Loucy (cell line): ENCODE measurements around the gene FKBP14.

ENCODE experiments used
- EZH2phosphoT487 ChIP-seq: fragments of 200-600 bp; IDR thresholded peaks from 2 replicates; pipeline ENCODE4 v1.6.1; 2018; ENCODE audit warnings: antibody characterized with exemption, mild to moderate bottlenecking, moderate library complexity, borderline replicate concordance
- TF ChIP-seq, protein P1 (sequence below): fragments of 200-600 bp; sonication (generic); conservative IDR thresholded peaks from 2 replicates; pipeline ENCODE4 v1.5.1; 2014; ENCODE audit warnings: mild to moderate bottlenecking, antibody characterized with exemption, low read length

DNA sequence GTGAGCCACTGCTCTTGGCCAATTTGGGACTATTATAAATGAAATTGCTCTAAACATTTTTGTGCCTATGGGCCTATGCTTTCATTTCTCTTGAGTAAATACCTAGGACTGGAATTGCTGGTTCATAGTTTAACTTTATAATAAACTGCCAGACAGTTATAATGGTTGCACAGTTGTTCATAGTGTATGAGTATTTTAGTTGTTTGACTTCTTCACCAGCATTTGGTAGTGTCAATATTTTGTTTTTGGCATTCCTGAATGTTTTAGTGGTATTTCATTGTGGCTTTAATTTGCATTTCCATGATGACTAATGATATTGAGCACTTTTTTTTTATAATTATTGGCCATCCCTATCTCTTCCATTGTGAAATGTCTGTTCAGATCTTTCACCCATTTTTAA is 31.2 kb upstream of the FKBP14 start:
- TF ChIP-seq, protein P1, sequence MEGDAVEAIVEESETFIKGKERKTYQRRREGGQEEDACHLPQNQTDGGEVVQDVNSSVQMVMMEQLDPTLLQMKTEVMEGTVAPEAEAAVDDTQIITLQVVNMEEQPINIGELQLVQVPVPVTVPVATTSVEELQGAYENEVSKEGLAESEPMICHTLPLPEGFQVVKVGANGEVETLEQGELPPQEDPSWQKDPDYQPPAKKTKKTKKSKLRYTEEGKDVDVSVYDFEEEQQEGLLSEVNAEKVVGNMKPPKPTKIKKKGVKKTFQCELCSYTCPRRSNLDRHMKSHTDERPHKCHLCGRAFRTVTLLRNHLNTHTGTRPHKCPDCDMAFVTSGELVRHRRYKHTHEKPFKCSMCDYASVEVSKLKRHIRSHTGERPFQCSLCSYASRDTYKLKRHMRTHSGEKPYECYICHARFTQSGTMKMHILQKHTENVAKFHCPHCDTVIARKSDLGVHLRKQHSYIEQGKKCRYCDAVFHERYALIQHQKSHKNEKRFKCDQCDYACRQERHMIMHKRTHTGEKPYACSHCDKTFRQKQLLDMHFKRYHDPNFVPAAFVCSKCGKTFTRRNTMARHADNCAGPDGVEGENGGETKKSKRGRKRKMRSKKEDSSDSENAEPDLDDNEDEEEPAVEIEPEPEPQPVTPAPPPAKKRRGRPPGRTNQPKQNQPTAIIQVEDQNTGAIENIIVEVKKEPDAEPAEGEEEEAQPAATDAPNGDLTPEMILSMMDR: no peak
- TF ChIP-seq EZH2phosphoT487: no peak
